Mammary epithelial cell (primary cell): ENCODE results near the gene ENTPD2.

Experiments
- EZH2 ChIP-seq: IDR thresholded peaks from 2 replicates; pipeline ENCODE4 v1.6.1; 2012; ENCODE audit warnings: low read length, inconsistent platforms, borderline replicate concordance
- TF ChIP-seq, protein P1 (sequence below), 2 donors: IDR thresholded peaks in 1 of 2; conservative IDR thresholded peaks in 1 of 2; 2 replicates each; pipeline ENCODE4 v1.5.1; 2011 to 2012; ENCODE audit warnings: inconsistent platforms in 2 of 2, low read length in 2 of 2, mild to moderate bottlenecking in 2 of 2, control low read depth in 1 of 2, low read depth in 1 of 2; ENCODE audit not compliant: insufficient read depth in 1 of 2; ENCODE audit errors: extremely low read depth in 1 of 2

- TF ChIP-seq, protein P1, sequence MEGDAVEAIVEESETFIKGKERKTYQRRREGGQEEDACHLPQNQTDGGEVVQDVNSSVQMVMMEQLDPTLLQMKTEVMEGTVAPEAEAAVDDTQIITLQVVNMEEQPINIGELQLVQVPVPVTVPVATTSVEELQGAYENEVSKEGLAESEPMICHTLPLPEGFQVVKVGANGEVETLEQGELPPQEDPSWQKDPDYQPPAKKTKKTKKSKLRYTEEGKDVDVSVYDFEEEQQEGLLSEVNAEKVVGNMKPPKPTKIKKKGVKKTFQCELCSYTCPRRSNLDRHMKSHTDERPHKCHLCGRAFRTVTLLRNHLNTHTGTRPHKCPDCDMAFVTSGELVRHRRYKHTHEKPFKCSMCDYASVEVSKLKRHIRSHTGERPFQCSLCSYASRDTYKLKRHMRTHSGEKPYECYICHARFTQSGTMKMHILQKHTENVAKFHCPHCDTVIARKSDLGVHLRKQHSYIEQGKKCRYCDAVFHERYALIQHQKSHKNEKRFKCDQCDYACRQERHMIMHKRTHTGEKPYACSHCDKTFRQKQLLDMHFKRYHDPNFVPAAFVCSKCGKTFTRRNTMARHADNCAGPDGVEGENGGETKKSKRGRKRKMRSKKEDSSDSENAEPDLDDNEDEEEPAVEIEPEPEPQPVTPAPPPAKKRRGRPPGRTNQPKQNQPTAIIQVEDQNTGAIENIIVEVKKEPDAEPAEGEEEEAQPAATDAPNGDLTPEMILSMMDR (conservative IDR thresholded peaks at IDR 0.05 in 1 of 2, IDR thresholded peaks at IDR 0.05 in 1 of 2; ENCODE audit: extremely low read depth in 1 of 2, insufficient read depth in 1 of 2, low read depth in 1 of 2, low read length in 2 of 2), result no peak
- no peak for TF ChIP-seq EZH2
Observed at GRCh38 chr9:137023583-137023991, 30.3 kb downstream of the ENTPD2 start.
